Panc1 (cell line): ENCODE data around the gene ERN1. TPM values are rescaled to one million over a fixed set of nuclear protein-coding genes. Genes with fewer than 3 reads are reported as not detected.

Source experiments
- ATAC-seq: fragments of 200-7000 bp; cut with Tn5 transposase; 2 replicates; pipeline ENCODE4 v1.9.1; 2020; ENCODE audit warnings: mild to moderate bottlenecking, moderate library complexity
- BruUV-seq: library from RNA; stranded (reverse); fragments of 400-500 nt; replicated peaks from 2 replicates; lab custom pipeline; 2021; lab: Mats Ljungman, UMichigan
- CTCF ChIA-PET: fragments of 300-600 bp; sonication (Branson Sonifier 250); formaldehyde crosslinking; loops from one replicate; lab custom pipeline; 2022; ENCODE audit warnings: antibody characterized with exemption; lab: Charles Lee
- POLR2A ChIA-PET: fragments of 300-600 bp; sonication (Branson Sonifier 250); formaldehyde crosslinking; loops from one replicate; lab custom pipeline; 2022; ENCODE audit warnings: antibody characterized with exemption; lab: Charles Lee
- DNase-seq: peaks from one replicate; pipeline ENCODE4 v3.0.0-alpha.2; 2010; ENCODE audit warnings: low read depth, low spot score
- H3K27ac ChIP-seq: 2 replicates; pipeline ENCODE4 v1.5.1; 2011; ENCODE audit warnings: mild to moderate bottlenecking, low read length, inconsistent platforms
- H3K27me3 ChIP-seq: fragments of 200-500 bp; sonication (Bioruptor generic); 2 replicates; pipeline ENCODE4 v1.6.0; 2014; ENCODE audit warnings: low read length, inconsistent platforms; ENCODE audit not compliant: control insufficient read depth, insufficient read depth
- H3K36me3 ChIP-seq: fragments of 200-500 bp; sonication (Bioruptor generic); 2 replicates; pipeline ENCODE4 v1.5.1; 2014; ENCODE audit warnings: inconsistent platforms, mild to moderate bottlenecking, low read length, moderate library complexity; ENCODE audit not compliant: control insufficient read depth, insufficient read depth
- H3K4me1 ChIP-seq: 2 replicates; pipeline ENCODE4 v1.5.1; 2011; ENCODE audit warnings: inconsistent platforms, mild to moderate bottlenecking, low read length, moderate library complexity; ENCODE audit not compliant: control insufficient read depth, insufficient read depth
- H3K4me3 ChIP-seq, 2 experiments: 2 replicates each; pipeline ENCODE4 v1.5.1; 2011 to 2012; ENCODE audit warnings: low read depth in 2 of 2, low read length in 2 of 2, mild to moderate bottlenecking in 2 of 2, inconsistent platforms in 1 of 2, moderate library complexity in 1 of 2
- H3K9me3 ChIP-seq: fragments of 200-500 bp; sonication (Bioruptor generic); 2 replicates; pipeline ENCODE4 v1.5.1; 2014; ENCODE audit warnings: low read depth, mild to moderate bottlenecking, inconsistent platforms, low read length, moderate library complexity; ENCODE audit not compliant: control insufficient read depth, insufficient read depth
- POLR2AphosphoS5 ChIP-seq: IDR thresholded peaks from 2 replicates; pipeline ENCODE4 v1.6.1; 2012; ENCODE audit warnings: mild to moderate bottlenecking, low read depth, low read length, moderate library complexity
- SIN3A ChIP-seq: IDR thresholded peaks from 2 replicates; pipeline ENCODE4 v1.6.1; 2012; ENCODE audit warnings: low read depth, mild to moderate bottlenecking, low read length, moderate library complexity, borderline replicate concordance; ENCODE audit not compliant: insufficient read depth
- TCF7L2 ChIP-seq: IDR thresholded peaks from 2 replicates; pipeline ENCODE4 v1.6.1; 2011; ENCODE audit warnings: mild to moderate bottlenecking, low read depth, low read length, inconsistent platforms
- in situ Hi-C: cut with HindIII; loops from 2 replicates; pipeline ENCODE4 v1.10.0; 2016; ENCODE audit warnings: low sequenced_read_pairs, low pct_unique_long_range_greater_than_20kb
- intact Hi-C: fragments of 100-400 bp; cut with micrococcal nuclease; formaldehyde crosslinking; loops from one replicate; pipeline ENCODE4 v1.10.0; 2022; ENCODE audit not compliant: unreplicated experiment
- total RNA-seq: library from RNA; stranded (reverse); gene quantifications from one replicate; pipeline ENCODE4 v1.2.1, GENCODE V29; 2021; ENCODE audit not compliant: unreplicated experiment
- TF ChIP-seq, protein P1 (sequence below): fragments of 450-650 bp; IDR thresholded peaks from 2 replicates; pipeline ENCODE4 v1.5.1; 2017; ENCODE audit warnings: mild to moderate bottlenecking
- TF ChIP-seq, protein P2 (sequence below), 2 experiments: IDR thresholded peaks; 2 replicates each; pipeline ENCODE4 v1.6.1; 2011 to 2012; ENCODE audit warnings: low read depth in 2 of 2, control low read depth in 1 of 2, low read length in 1 of 2, mild to moderate bottlenecking in 1 of 2, moderate library complexity in 1 of 2; ENCODE audit not compliant: insufficient read depth in 1 of 2

Gene ERN1
- total RNA-seq, 1 experiment from 2014 or later = 12.1 TPM

DNA sequence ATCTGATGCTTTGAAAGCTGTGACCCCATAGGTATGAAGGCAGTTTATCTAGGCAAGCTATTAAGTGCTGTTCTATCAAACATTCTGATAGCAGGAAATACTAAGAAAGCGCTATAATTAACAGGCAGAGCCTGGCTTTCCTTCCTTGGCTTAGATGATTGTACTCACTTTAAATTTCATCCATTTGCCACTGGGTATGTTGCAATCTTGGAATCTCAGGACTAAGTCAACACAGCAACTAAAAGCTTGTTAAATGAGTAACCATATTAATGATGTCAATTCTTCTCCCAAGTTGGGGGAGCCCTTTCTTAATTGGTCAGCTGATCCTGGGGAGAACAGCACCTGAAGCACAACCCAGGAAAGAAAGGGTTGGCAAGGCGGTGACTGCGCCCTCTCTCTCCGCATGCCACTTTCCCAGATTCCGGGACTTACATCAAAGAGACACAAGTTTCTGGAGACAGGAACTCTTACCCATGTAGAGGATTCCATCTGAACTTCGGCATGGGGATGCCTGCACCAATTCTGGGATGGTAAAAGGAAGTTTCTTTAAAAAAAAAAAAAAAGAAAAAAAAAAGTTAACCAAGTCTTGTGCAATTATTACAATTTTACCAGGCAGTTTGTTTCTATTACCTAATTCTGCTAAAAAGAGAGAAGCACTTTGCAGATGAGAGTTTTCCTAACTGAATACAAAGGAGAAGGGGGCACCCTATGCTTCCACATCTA lies 55.1 kb downstream of the ERN1 start:
- H3K36me3 ChIP-seq = no peaks in the 10 kb centered on the region
- no TSS peak for BruUV-seq
- ATAC-seq = no peak
- no peaks in the 10 kb centered on the region for H3K4me1 ChIP-seq
- DNase-seq = no peak
- in situ Hi-C loops (no loop called here), intact Hi-C loops (no loop called here)
- no peak for TF ChIP-seq TCF7L2
- TF ChIP-seq SIN3A = no peak
- no peak for TF ChIP-seq POLR2AphosphoS5
- TF ChIP-seq, protein P1, sequence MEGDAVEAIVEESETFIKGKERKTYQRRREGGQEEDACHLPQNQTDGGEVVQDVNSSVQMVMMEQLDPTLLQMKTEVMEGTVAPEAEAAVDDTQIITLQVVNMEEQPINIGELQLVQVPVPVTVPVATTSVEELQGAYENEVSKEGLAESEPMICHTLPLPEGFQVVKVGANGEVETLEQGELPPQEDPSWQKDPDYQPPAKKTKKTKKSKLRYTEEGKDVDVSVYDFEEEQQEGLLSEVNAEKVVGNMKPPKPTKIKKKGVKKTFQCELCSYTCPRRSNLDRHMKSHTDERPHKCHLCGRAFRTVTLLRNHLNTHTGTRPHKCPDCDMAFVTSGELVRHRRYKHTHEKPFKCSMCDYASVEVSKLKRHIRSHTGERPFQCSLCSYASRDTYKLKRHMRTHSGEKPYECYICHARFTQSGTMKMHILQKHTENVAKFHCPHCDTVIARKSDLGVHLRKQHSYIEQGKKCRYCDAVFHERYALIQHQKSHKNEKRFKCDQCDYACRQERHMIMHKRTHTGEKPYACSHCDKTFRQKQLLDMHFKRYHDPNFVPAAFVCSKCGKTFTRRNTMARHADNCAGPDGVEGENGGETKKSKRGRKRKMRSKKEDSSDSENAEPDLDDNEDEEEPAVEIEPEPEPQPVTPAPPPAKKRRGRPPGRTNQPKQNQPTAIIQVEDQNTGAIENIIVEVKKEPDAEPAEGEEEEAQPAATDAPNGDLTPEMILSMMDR = no peak
- TF ChIP-seq, protein P2, sequence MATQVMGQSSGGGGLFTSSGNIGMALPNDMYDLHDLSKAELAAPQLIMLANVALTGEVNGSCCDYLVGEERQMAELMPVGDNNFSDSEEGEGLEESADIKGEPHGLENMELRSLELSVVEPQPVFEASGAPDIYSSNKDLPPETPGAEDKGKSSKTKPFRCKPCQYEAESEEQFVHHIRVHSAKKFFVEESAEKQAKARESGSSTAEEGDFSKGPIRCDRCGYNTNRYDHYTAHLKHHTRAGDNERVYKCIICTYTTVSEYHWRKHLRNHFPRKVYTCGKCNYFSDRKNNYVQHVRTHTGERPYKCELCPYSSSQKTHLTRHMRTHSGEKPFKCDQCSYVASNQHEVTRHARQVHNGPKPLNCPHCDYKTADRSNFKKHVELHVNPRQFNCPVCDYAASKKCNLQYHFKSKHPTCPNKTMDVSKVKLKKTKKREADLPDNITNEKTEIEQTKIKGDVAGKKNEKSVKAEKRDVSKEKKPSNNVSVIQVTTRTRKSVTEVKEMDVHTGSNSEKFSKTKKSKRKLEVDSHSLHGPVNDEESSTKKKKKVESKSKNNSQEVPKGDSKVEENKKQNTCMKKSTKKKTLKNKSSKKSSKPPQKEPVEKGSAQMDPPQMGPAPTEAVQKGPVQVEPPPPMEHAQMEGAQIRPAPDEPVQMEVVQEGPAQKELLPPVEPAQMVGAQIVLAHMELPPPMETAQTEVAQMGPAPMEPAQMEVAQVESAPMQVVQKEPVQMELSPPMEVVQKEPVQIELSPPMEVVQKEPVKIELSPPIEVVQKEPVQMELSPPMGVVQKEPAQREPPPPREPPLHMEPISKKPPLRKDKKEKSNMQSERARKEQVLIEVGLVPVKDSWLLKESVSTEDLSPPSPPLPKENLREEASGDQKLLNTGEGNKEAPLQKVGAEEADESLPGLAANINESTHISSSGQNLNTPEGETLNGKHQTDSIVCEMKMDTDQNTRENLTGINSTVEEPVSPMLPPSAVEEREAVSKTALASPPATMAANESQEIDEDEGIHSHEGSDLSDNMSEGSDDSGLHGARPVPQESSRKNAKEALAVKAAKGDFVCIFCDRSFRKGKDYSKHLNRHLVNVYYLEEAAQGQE (IDR thresholded peaks at IDR 0.05; ENCODE audit: insufficient read depth in 1 of 2, low read depth in 2 of 2, low read length in 1 of 2) = no peak
- H3K27ac ChIP-seq = no peak overlapping the region
- H3K9me3 ChIP-seq = no peaks in the 10 kb centered on the region
- ChIA-PET CTCF (no interaction called here), POLR2A (no interaction called here)
- H3K27me3 ChIP-seq = no peaks in the 10 kb centered on the region
- no peak overlapping the region for H3K4me3 ChIP-seq

DNA sequence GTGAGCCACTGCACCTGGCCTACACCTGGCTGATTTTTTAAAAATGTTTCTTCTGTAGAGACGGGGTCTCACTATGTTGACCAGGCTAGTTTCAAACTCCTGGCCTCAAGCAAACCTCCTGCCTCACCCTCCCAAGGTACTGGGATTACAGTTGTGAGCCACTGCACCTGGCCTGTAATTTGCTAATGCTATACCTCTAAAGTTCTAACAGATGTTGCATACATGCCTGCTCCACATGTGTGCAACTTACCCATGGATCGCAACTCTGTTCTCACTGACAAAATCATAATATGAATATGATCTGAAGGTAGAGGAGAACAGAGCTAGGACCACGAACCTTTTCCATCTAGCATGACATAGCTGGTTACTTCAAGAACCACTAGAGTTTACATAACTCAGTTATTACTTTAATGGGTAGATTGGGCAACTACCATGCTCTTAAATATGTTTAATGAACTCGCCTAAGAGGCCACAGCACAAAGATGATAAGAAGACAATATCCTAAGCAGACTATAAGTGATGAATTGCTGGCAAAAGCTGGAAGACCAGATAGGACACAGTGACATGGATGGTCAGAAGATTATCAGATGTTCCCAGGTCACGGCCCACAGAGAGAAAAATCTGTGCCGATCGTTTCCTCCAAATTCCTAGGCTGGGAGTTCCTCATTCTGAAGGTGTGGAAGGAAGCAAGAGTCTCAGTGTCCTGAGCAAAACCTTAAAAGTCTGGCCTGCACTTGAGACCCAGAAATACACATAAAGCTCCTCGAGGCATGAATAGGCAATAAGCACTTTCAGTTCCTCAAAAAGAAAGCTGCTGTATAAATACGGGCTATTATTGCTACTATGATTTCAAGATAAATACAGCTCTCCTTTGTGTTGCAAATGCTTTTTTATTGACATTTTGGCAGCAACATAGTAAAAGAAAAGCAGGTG lies 55.9 kb downstream of the ERN1 start:
- DNase-seq = no peak
- in situ Hi-C loops (no loop called here), intact Hi-C loops (no loop called here)
- no peaks in the 10 kb centered on the region for H3K27me3 ChIP-seq
- no TSS peak for BruUV-seq
- no peak overlapping the region for H3K27ac ChIP-seq
- ATAC-seq = no peak
- H3K9me3 ChIP-seq = no peaks in the 10 kb centered on the region; the same call in 1 of the 2 replicates
- CTCF ChIA-PET = no interaction called here
- H3K4me3 ChIP-seq = no peak overlapping the region
- TF ChIP-seq, protein P2 (IDR thresholded peaks at IDR 0.05; ENCODE audit: insufficient read depth in 1 of 2, low read depth in 2 of 2, low read length in 1 of 2) = no peak
- TF ChIP-seq SIN3A (no peak), TCF7L2 (no peak), POLR2AphosphoS5 (no peak)
- TF ChIP-seq, protein P1 = no peak
- no peaks in the 10 kb centered on the region for H3K4me1 ChIP-seq
- no peaks in the 10 kb centered on the region for H3K36me3 ChIP-seq
- POLR2A ChIA-PET = interaction anchor here (0.6 kb wide), 1 partner anchor 283 kb away, joined by 3 read pairs; no protein-coding TSS in a partner anchor
